Measurements from ENCODE around the gene CPLX4.

GRCh38 chr18:59311631-59312030 lies 6.8 kb downstream of the CPLX4 start:
- TF ChIP-seq POLR2A (IDR thresholded peaks at IDR 0.05), result no peak
- TF ChIP-seq, protein P1, sequence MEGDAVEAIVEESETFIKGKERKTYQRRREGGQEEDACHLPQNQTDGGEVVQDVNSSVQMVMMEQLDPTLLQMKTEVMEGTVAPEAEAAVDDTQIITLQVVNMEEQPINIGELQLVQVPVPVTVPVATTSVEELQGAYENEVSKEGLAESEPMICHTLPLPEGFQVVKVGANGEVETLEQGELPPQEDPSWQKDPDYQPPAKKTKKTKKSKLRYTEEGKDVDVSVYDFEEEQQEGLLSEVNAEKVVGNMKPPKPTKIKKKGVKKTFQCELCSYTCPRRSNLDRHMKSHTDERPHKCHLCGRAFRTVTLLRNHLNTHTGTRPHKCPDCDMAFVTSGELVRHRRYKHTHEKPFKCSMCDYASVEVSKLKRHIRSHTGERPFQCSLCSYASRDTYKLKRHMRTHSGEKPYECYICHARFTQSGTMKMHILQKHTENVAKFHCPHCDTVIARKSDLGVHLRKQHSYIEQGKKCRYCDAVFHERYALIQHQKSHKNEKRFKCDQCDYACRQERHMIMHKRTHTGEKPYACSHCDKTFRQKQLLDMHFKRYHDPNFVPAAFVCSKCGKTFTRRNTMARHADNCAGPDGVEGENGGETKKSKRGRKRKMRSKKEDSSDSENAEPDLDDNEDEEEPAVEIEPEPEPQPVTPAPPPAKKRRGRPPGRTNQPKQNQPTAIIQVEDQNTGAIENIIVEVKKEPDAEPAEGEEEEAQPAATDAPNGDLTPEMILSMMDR (IDR thresholded peaks at IDR 0.05 in 8 of 11, conservative IDR thresholded peaks at IDR 0.05 in 3 of 11), result no peak
- no peak for TF ChIP-seq POLR2AphosphoS5 (IDR thresholded peaks at IDR 0.05)
